GM12878 (cell line): ENCODE measurements around the gene NT5DC4. TPM values are rescaled to one million over a fixed set of nuclear protein-coding genes. Genes with fewer than 3 reads are reported as not detected.

Experiments used
- ATAC-seq: fragments of 200-7000 bp; cut with Tn5 transposase; 3 replicates; pipeline ENCODE4 v1.9.1; 2020; ENCODE audit warnings: mild to moderate bottlenecking, moderate library complexity
- BruUV-seq: library from RNA; stranded (reverse); fragments of 400-500 nt; replicated peaks from 2 replicates; lab custom pipeline; 2021; lab: Mats Ljungman, UMichigan
- CTCF ChIA-PET: fragments of 300-600 bp; sonication (Branson Sonifier 250); formaldehyde crosslinking; extraction: SDS; loops from one replicate; lab custom pipeline; 2021; ENCODE audit warnings: inconsistent platforms; lab: Yijun Ruan, JAX
- POLR2A ChIA-PET: fragments of 350-600 bp; formaldehyde crosslinking; extraction: SDS; loops from one replicate; lab custom pipeline; 2021; ENCODE audit warnings: inconsistent platforms; lab: Charles Lee
- RAD21 ChIA-PET: fragments of 300-600 bp; sonication (Branson Sonifier 250); formaldehyde crosslinking; loops from one replicate; lab custom pipeline; 2023; ENCODE audit warnings: antibody characterized with exemption; ENCODE audit not compliant: unreplicated experiment; lab: Charles Lee
- SMC1A ChIA-PET: fragments of 300-600 bp; sonication (Branson Sonifier 250); formaldehyde crosslinking; loops from one replicate; lab custom pipeline; 2023; ENCODE audit not compliant: unreplicated experiment, uncharacterized antibody; lab: Charles Lee
- DNase-seq: peaks from one replicate; pipeline ENCODE4 v3.0.0-alpha.2; 2011; ENCODE audit warnings: low read depth, low spot score
- FAIRE-seq: peaks from 3 replicates; lab custom pipeline; 2011; peaks lifted over from hg19 to GRCh38; lab: Jason Lieb, UNC
- H2AFZ ChIP-seq: 2 replicates; pipeline ENCODE4 v1.6.0; 2011; ENCODE audit warnings: low read depth, low read length, control low read depth; ENCODE audit not compliant: control insufficient read depth
- H3K27ac ChIP-seq: 2 replicates; pipeline ENCODE4 v1.5.1; 2011; ENCODE audit warnings: control low read depth; ENCODE audit not compliant: control insufficient read depth, insufficient read depth
- H3K27me3 ChIP-seq, 2 experiments: replicated peaks in 1 of 2; 2 replicates each; pipeline versions ENCODE4 v1.6.0 to v1.6.1; 2011; ENCODE audit warnings: low read length in 1 of 2; ENCODE audit not compliant: control insufficient read depth in 2 of 2, insufficient read depth in 2 of 2
- H3K36me3 ChIP-seq, 2 experiments: 2 replicates each; pipeline ENCODE4 v1.5.1; 2011; ENCODE audit warnings: low read length in 1 of 2; ENCODE audit not compliant: control insufficient read depth in 2 of 2, insufficient read depth in 2 of 2
- H3K4me1 ChIP-seq: 2 replicates; pipeline ENCODE4 v1.6.1; 2011; ENCODE audit warnings: mild to moderate bottlenecking, low read length, moderate library complexity, mixed read lengths; ENCODE audit not compliant: control insufficient read depth, insufficient read depth
- H3K4me2 ChIP-seq: 2 replicates; pipeline ENCODE4 v1.6.0; 2011; ENCODE audit warnings: control low read depth; ENCODE audit not compliant: control insufficient read depth, insufficient read depth
- H3K4me3 ChIP-seq: fragments of 200-600 bp; sonication (generic); 2 replicates; pipeline ENCODE4 v1.5.1; 2016
- H3K79me2 ChIP-seq: 2 replicates; pipeline ENCODE4 v1.6.0; 2011; ENCODE audit warnings: low read length; ENCODE audit not compliant: control insufficient read depth, insufficient read depth
- H3K9ac ChIP-seq: 2 replicates; pipeline ENCODE4 v1.8.0; 2011; ENCODE audit warnings: low read length, control low read depth, mixed read lengths; ENCODE audit not compliant: control insufficient read depth, insufficient read depth
- H3K9me3 ChIP-seq: replicated peaks from 3 replicates; pipeline ENCODE4 v1.5.1; 2011; ENCODE audit warnings: mild to moderate bottlenecking, low read length; ENCODE audit not compliant: control insufficient read depth, insufficient read depth
- H4K20me1 ChIP-seq: 2 replicates; pipeline ENCODE4 v1.6.0; 2011; ENCODE audit not compliant: control insufficient read depth, insufficient read depth
- CBX5 ChIP-seq: sonication (generic); IDR thresholded peaks from 2 replicates; pipeline ENCODE4 v1.6.1; 2016; ENCODE audit warnings: low read depth, moderate library complexity, mild to moderate bottlenecking, inconsistent platforms
- EGR1 ChIP-seq, 2 experiments: IDR thresholded peaks; 1 replicate in 1 of 2; 2 replicates in 1 of 2; pipeline ENCODE4 v1.6.1; 2011 to 2012; ENCODE audit warnings: low read depth in 2 of 2, low read length in 2 of 2, borderline replicate concordance in 1 of 2, mild to moderate bottlenecking in 1 of 2, moderate library complexity in 1 of 2
- HDAC2 ChIP-seq: fragments of 200-600 bp; sonication (generic); IDR thresholded peaks from 2 replicates; pipeline ENCODE4 v1.6.1; 2017
- IRF4 ChIP-seq: IDR thresholded peaks from 2 replicates; pipeline ENCODE4 v1.6.1; 2011; ENCODE audit warnings: low read depth, low read length
- LARP7 ChIP-seq: fragments of 450-650 bp; IDR thresholded peaks from 2 replicates; pipeline ENCODE4 v1.6.1; 2017; ENCODE audit warnings: mild to moderate bottlenecking
- NR2F1 ChIP-seq: fragments of 450-650 bp; conservative IDR thresholded peaks from 2 replicates; pipeline ENCODE4 v1.6.1; 2017; ENCODE audit warnings: mild to moderate bottlenecking
- PAX8 ChIP-seq: fragments of 450-650 bp; IDR thresholded peaks from 2 replicates; pipeline ENCODE4 v1.6.1; 2017; ENCODE audit warnings: mild to moderate bottlenecking, moderate library complexity
- POLR2A ChIP-seq: IDR thresholded peaks from 2 replicates; pipeline ENCODE4 v1.6.1; 2011; ENCODE audit warnings: low read depth, mild to moderate bottlenecking, low read length
- POU2F2 ChIP-seq: IDR thresholded peaks from 3 replicates; pipeline ENCODE4 v1.6.1; 2011; ENCODE audit warnings: low read depth, mild to moderate bottlenecking, low read length, borderline replicate concordance
- RCOR1 ChIP-seq: conservative IDR thresholded peaks from 2 replicates; pipeline ENCODE4 v1.6.1; 2012; ENCODE audit warnings: low read depth, low read length, improper control_type of control experiment
- SREBF2 ChIP-seq: IDR thresholded peaks from 2 replicates; pipeline ENCODE4 v1.6.1; 2012; ENCODE audit warnings: mild to moderate bottlenecking, low read length
- WRNIP1 ChIP-seq: IDR thresholded peaks from 2 replicates; pipeline ENCODE4 v1.6.1; 2011; ENCODE audit warnings: low read depth, low read length, improper control_type of control experiment, borderline replicate concordance
- YBX1 ChIP-seq: fragments of 450-650 bp; IDR thresholded peaks from 2 replicates; pipeline ENCODE4 v1.6.1; 2016; ENCODE audit warnings: antibody characterized with exemption
- ZNF622 ChIP-seq: fragments of 450-650 bp; IDR thresholded peaks from 2 replicates; pipeline ENCODE4 v1.6.1; 2017; ENCODE audit warnings: mild to moderate bottlenecking, inconsistent platforms
- in situ Hi-C: fragments of 300-500 bp; cut with MboI; formaldehyde crosslinking; loops from 9 replicates; pipeline ENCODE4 v1.14.3; 2018; ENCODE audit warnings: mixed read lengths
- intact Hi-C: fragments of 100-400 bp; cut with micrococcal nuclease; formaldehyde crosslinking; loops from one replicate; pipeline ENCODE4 v1.14.2; 2022; ENCODE audit not compliant: unreplicated experiment
- polyA plus RNA-seq, 11 experiments: library from polyadenylated mRNA; depleted of rRNA in 4 of 11; unstranded in 6 of 11; stranded (reverse) in 5 of 11; fragments of >200 nt; fragmentation: Nextera tagmentation in 4 of 11; fragmentation: Illumina TruSeq in 1 of 11; extraction: Ambion mirVana in 4 of 11; extraction: Trizol in 1 of 11; gene quantifications; 1 replicate in 1 of 11; 2 replicates in 10 of 11; pipeline versions ENCODE4 v1.2.1 to v1.2.3, GENCODE V29; 2011 to 2016; ENCODE audit warnings: inconsistent platforms in 2 of 11, missing spikeins in 2 of 11, low read depth in 1 of 11
- total RNA-seq, 4 experiments: library from RNA; depleted of rRNA in 3 of 4; stranded (reverse); fragments of >200 nt in 3 of 4; fragmentation: Illumina TruSeq in 1 of 4; extraction: Trizol in 1 of 4; gene quantifications; 2 replicates each; pipeline versions ENCODE4 v1.2.1 to v1.2.3, GENCODE V29; 2013 to 2021
- TF ChIP-seq, protein P1 (sequence below): fragments of 450-650 bp; IDR thresholded peaks from 2 replicates; pipeline ENCODE4 v1.6.1; 2016; ENCODE audit warnings: mild to moderate bottlenecking

Gene NT5DC4
- total and polyA plus RNA-seq, 10 of the 15 experiments (the other 5 are each of a cell fraction or from before 2014, with no cell fraction given), result 0.04 to 2.6 (median 0.32) TPM; not detected in 2

DNA sequence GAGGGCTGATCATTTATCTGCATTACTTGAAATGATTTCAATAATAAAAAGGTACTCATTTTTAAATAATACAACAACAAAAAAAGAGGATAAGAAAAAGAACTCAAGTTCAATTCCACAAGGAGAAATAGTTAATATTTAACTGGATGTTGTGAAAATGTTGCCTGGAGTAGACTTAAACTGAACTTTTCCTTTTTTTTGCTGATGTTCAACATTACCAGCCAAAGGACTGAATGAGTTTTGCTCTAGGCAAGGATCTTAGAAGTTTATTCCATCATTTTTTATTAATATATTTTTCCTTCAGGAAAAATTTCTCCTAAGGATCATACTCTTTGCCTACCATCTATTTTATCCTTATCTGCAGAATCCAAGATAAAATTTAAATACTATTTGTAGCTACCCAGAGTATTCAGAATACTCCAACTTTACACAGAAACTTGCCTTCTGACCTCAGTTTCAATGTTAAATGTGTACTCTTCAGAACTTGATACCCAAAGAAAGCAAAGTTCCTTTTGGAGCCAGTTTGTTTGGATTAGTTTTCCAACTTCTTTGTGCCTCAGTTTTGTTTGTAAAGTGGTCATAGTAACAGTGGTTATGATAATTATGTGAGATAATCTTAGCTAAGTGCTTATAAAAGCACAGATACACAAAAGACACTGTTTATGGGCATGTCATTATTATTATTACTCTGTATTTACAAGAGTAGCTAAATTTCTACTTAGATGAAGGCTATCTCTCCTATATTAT lies 30.8 kb downstream of the NT5DC4 start:
- no peak for TF ChIP-seq RCOR1
- TF ChIP-seq PAX8, result no peak
- no peak for TF ChIP-seq WRNIP1
- TF ChIP-seq IRF4, result no peak
- no peak for TF ChIP-seq EGR1 (IDR thresholded peaks at IDR 0.05; ENCODE audit: borderline replicate concordance in 1 of 2, low read depth in 2 of 2, low read length in 2 of 2)
- TF ChIP-seq YBX1, result no peak
- TF ChIP-seq SREBF2, result no peak
- TF ChIP-seq CBX5, result no peak
- TF ChIP-seq ZNF622, result no peak
- no peak for TF ChIP-seq NR2F1
- TF ChIP-seq HDAC2, result no peak
- TF ChIP-seq LARP7, result no peak
- no peak for TF ChIP-seq POLR2A
- no peak for TF ChIP-seq POU2F2
- TF ChIP-seq, protein P1, sequence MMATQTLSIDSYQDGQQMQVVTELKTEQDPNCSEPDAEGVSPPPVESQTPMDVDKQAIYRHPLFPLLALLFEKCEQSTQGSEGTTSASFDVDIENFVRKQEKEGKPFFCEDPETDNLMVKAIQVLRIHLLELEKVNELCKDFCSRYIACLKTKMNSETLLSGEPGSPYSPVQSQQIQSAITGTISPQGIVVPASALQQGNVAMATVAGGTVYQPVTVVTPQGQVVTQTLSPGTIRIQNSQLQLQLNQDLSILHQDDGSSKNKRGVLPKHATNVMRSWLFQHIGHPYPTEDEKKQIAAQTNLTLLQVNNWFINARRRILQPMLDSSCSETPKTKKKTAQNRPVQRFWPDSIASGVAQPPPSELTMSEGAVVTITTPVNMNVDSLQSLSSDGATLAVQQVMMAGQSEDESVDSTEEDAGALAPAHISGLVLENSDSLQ, result no peak
- H3K27me3 ChIP-seq, result no peaks in the 10 kb centered on the region
- RAD21 ChIA-PET, result interaction anchor here (0.6 to 10.0 kb wide), 14 partner anchors 9 to 190 kb away, joined by 3 to 281 read pairs (median 3); partner anchors contain the start of gene IL1A
- DNase-seq (no peak), ATAC-seq (no peak), FAIRE-seq (no peak)
- no peak overlapping the region for H3K4me2 ChIP-seq
- SMC1A ChIA-PET, result interaction anchor here (0.6 to 10.4 kb wide), 20 partner anchors 9 to 190 kb away, joined by 3 to 362 read pairs (median 6); no protein-coding TSS in a partner anchor
- CTCF ChIA-PET, result interaction anchor here (0.8 to 17.7 kb wide), 9 partner anchors 10 to 191 kb away, joined by 3 to 496 read pairs (median 8); no protein-coding TSS in a partner anchor
- H3K4me1 ChIP-seq, result no peaks in the 10 kb centered on the region
- no peak overlapping the region for H3K27ac ChIP-seq
- H3K9me3 ChIP-seq, result no peaks in the 10 kb centered on the region
- H3K36me3 ChIP-seq, result peaks cover 8 to 36% of the 10 kb centered on the region in 2 experiments
- H3K9ac ChIP-seq, result no peak overlapping the region
- no peak overlapping the region for H3K4me3 ChIP-seq
- in situ Hi-C loops, result loop anchor here (5.0 kb wide), 2 partner anchors 126 to 186 kb away; no protein-coding TSS in a partner anchor
- intact Hi-C loops, result loop anchor here (2.0 kb wide), 1 partner anchor 31 kb away; no protein-coding TSS in a partner anchor
- H3K79me2 ChIP-seq, result peaks cover 3% of the 10 kb centered on the region
- no TSS peak for BruUV-seq
- no peaks in the 10 kb centered on the region for H4K20me1 ChIP-seq
- H2AFZ ChIP-seq, result no peak overlapping the region
- POLR2A ChIA-PET, result interaction anchor here (0.6 to 3.6 kb wide), 3 partner anchors 12 to 131 kb away, joined by 3 to 17 read pairs (median 5); partner anchors contain the start of gene CKAP2L
